MCF 10A (cell line): ENCODE data around the gene MRPS35. TPM values are rescaled to one million over a fixed set of nuclear protein-coding genes. Genes with fewer than 3 reads are reported as not detected.
A peak's percentile ranks its signal among the peaks of the same experiment; 100 is the strongest.

Experiments used
- BruUV-seq: library from RNA; stranded (reverse); fragments of 400-500 nt; replicated peaks from 2 replicates; lab custom pipeline; 2021; lab: Mats Ljungman, UMichigan
- CTCF ChIA-PET: fragments of 300-600 bp; sonication (Branson Sonifier 250); formaldehyde crosslinking; extraction: SDS; loops from one replicate; lab custom pipeline; 2021; ENCODE audit warnings: antibody characterized with exemption, inconsistent platforms; lab: Yijun Ruan, JAX
- POLR2A ChIA-PET: fragments of 300-600, 350-650 bp; sonication (Branson Sonifier 250); formaldehyde crosslinking; extraction: SDS; loops from one replicate; lab custom pipeline; 2020; ENCODE audit warnings: antibody characterized with exemption, inconsistent platforms; lab: Yijun Ruan, JAX
- DNase-seq: peaks from one replicate; pipeline ENCODE4 v3.0.0-alpha.2; 2018; ENCODE audit not compliant: unreplicated experiment
- H3K27ac Mint-ChIP-seq: one replicate; pipeline ENCODE4 v1.8.0; 2022; ENCODE audit warnings: mild to moderate bottlenecking, low read depth, mixed read lengths; ENCODE audit not compliant: unreplicated experiment
- H3K27me3 Mint-ChIP-seq: one replicate; pipeline ENCODE4 v1.8.0; 2022; ENCODE audit warnings: mixed read lengths; ENCODE audit not compliant: insufficient read depth, unreplicated experiment
- H3K36me3 Mint-ChIP-seq: one replicate; pipeline ENCODE4 v1.8.0; 2022; ENCODE audit warnings: mild to moderate bottlenecking, moderate library complexity, mixed read lengths; ENCODE audit not compliant: insufficient read depth, unreplicated experiment
- H3K4me1 Mint-ChIP-seq: one replicate; pipeline ENCODE4 v1.8.0; 2022; ENCODE audit warnings: mixed read lengths; ENCODE audit not compliant: insufficient read depth, unreplicated experiment
- H3K4me3 Mint-ChIP-seq: one replicate; pipeline ENCODE4 v1.8.0; 2022; ENCODE audit warnings: mild to moderate bottlenecking, moderate library complexity, mixed read lengths; ENCODE audit not compliant: unreplicated experiment
- H3K9me3 Mint-ChIP-seq: one replicate; pipeline ENCODE4 v1.8.0; 2022; ENCODE audit warnings: mixed read lengths; ENCODE audit not compliant: unreplicated experiment
- CTCF ChIP-seq: fragments of 200-600 bp; IDR thresholded peaks from one replicate; pipeline ENCODE4 v1.8.0; 2022; ENCODE audit warnings: antibody characterized with exemption, mild to moderate bottlenecking; ENCODE audit not compliant: unreplicated experiment
- intact Hi-C: fragments of 100-400 bp; cut with micrococcal nuclease; formaldehyde crosslinking; loops from 2 replicates; pipeline ENCODE4 v1.14.1; 2022
- total RNA-seq: library from RNA; stranded (reverse); gene quantifications from 2 replicates; pipeline ENCODE4 v1.2.3, GENCODE V29; 2022

MRPS35 gene
- total RNA-seq, 1 experiment from 2014 or later: 69.0 TPM

GRCh38 chr12:27796128-27796527, 85.5 kb downstream of the MRPS35 start:
- ChIA-PET CTCF (interaction anchor here (0.8 to 1.8 kb wide), 2 partner anchors 9 to 25 kb away, joined by 3 to 7 read pairs; no protein-coding TSS in a partner anchor), POLR2A (interaction anchor here (0.7 to 0.8 kb wide), 2 partner anchors 16 to 125 kb away, joined by 3 read pairs; partner anchors contain the start of genes KLHL42 and MANSC4)
- Mint-ChIP-seq H3K4me3 (no peak overlapping the region), H3K4me1 (peaks cover 6% of the 10 kb centered on the region), H3K27ac (no peak overlapping the region), H3K36me3 (peaks cover 87% of the 10 kb centered on the region), H3K27me3 (no peaks in the 10 kb centered on the region), H3K9me3 (no peaks in the 10 kb centered on the region)
- no peak for TF ChIP-seq CTCF
- no TSS peak for BruUV-seq
- intact Hi-C loops: no loop called here
- no peak for DNase-seq

GRCh38 chr12:27797301-27798025, 86.8 kb downstream of the MRPS35 start:
- intact Hi-C loops: no loop called here
- no peak for DNase-seq
- no peak overlapping the region for H3K27ac Mint-ChIP-seq
- H3K36me3 Mint-ChIP-seq: peaks cover 77% of the 10 kb centered on the region
- no peak for TF ChIP-seq CTCF
- no peaks in the 10 kb centered on the region for H3K9me3 Mint-ChIP-seq
- ChIA-PET CTCF (interaction anchor here (2.2 kb wide), 1 partner anchor 93 kb away, joined by 5 read pairs; no protein-coding TSS in a partner anchor), POLR2A (interaction anchor here (0.6 to 1.4 kb wide), 3 partner anchors 9 to 50 kb away, joined by 3 to 4 read pairs (median 3); no protein-coding TSS in a partner anchor)
- BruUV-seq: no TSS peak
- no peak overlapping the region for H3K4me3 Mint-ChIP-seq
- no peaks in the 10 kb centered on the region for H3K27me3 Mint-ChIP-seq
- H3K4me1 Mint-ChIP-seq: peaks cover 6% of the 10 kb centered on the region

DNA sequence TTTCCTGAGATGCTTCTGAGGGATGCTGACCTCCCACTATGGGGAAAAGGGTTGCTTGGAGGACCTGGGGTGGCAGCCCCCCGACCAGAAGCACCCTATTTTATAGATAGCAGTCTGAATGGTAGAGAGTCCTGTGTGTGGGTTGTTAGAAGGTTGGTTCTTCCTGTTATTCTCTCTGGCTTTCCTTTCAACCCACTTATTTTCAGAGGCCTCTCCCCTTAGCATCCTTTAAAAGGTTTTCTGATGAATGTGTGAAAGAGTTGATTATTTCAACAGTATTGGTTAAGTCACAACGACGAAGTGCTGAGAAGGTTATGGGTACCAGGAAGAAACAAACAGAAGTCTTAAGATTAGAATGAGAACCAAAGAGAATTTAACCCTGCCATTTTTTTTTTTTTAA, 90.2 kb downstream of the MRPS35 start:
- no peak overlapping the region for H3K27ac Mint-ChIP-seq
- no TSS peak for BruUV-seq
- no peaks in the 10 kb centered on the region for H3K9me3 Mint-ChIP-seq
- no peak for DNase-seq
- CTCF ChIA-PET: interaction anchor here (0.7 to 1.3 kb wide), 3 partner anchors 21 to 140 kb away, joined by 3 to 4 read pairs (median 3); no protein-coding TSS in a partner anchor
- intact Hi-C loops: no loop called here
- no peaks in the 10 kb centered on the region for H3K27me3 Mint-ChIP-seq
- no peak for TF ChIP-seq CTCF
- POLR2A ChIA-PET: interaction anchor here (1.2 to 1.3 kb wide), 2 partner anchors 12 to 19 kb away, joined by 3 to 5 read pairs; no protein-coding TSS in a partner anchor
- no peaks in the 10 kb centered on the region for H3K4me1 Mint-ChIP-seq
- peaks cover 47% of the 10 kb centered on the region for H3K36me3 Mint-ChIP-seq
- H3K4me3 Mint-ChIP-seq: no peak overlapping the region

GRCh38 chr12:27801630-27802029, 91.0 kb downstream of the MRPS35 start:
- no peak for TF ChIP-seq CTCF
- intact Hi-C loops: no loop called here
- DNase-seq: no peak
- peaks cover 39% of the 10 kb centered on the region for H3K36me3 Mint-ChIP-seq
- no peaks in the 10 kb centered on the region for H3K4me1 Mint-ChIP-seq
- no peaks in the 10 kb centered on the region for H3K27me3 Mint-ChIP-seq
- H3K27ac Mint-ChIP-seq: no peak overlapping the region
- no peaks in the 10 kb centered on the region for H3K9me3 Mint-ChIP-seq
- H3K4me3 Mint-ChIP-seq: no peak overlapping the region
- CTCF ChIA-PET: interaction anchor here (1.3 kb wide), 1 partner anchor 20 kb away, joined by 4 read pairs; no protein-coding TSS in a partner anchor
- BruUV-seq: TSS peak; percentile 4
- POLR2A ChIA-PET: interaction anchor here (0.9 to 1.2 kb wide), 2 partner anchors 10 to 18 kb away, joined by 3 to 4 read pairs; no protein-coding TSS in a partner anchor
